Measurements from ENCODE around the gene CROCC2.

GRCh38 chr2:240965905-240966456, 59.8 kb downstream of the CROCC2 start:
- TF ChIP-seq EZH2 (IDR thresholded peaks at IDR 0.05; ENCODE audit: borderline replicate concordance, insufficient read depth, low read depth, low read length, poor library complexity, severe bottlenecking), result no peak
- no peak for TF ChIP-seq CTCF (IDR thresholded peaks at IDR 0.05)

Data from B cell (primary cell).